Upper lobe of left lung (tissue), 4 donors: ENCODE results near the gene CADM1.

Experiments used
- CTCF ChIP-seq, 6 experiments: fragments of 450-650 bp in 4 of 6; fragments of 200-600 bp in 2 of 6; sonication (generic) in 2 of 6; IDR thresholded peaks; one replicate each; pipeline ENCODE4 v1.5.1; 2016 to 2019; ENCODE audit warnings: antibody characterized with exemption in 6 of 6
- POLR2A ChIP-seq, 4 donors: fragments of 450-650 bp; IDR thresholded peaks; one replicate each; pipeline ENCODE4 v1.5.1; 2016 to 2017; ENCODE audit warnings: antibody characterized with exemption in 4 of 4, mild to moderate bottlenecking in 2 of 4

- TF ChIP-seq CTCF (IDR thresholded peaks at IDR 0.05) = no peak
- no peak for TF ChIP-seq POLR2A (IDR thresholded peaks at IDR 0.05)
Observed at GRCh38 chr11:115528225-115528624, 24.0 kb upstream of the CADM1 start.
